ENCODE measurements around the gene SP4.
"Not testable (repeated sequence)": the region's sequence is repeated elsewhere in the genome, so short reads cannot be mapped to it uniquely, and the experiment has no call there.

SP4 gene

GRCh38 chr7:21504021-21504420, 76.1 kb downstream of the SP4 start:
- Histone ChIP-seq H2AFZ (ENCODE audit: low read depth, low read length) (no peak overlapping the region), H3K27me3 (ENCODE audit: insufficient read depth, low read length) (no peaks in the 10 kb centered on the region)

GRCh38 chr7:21507627-21508343, 79.9 kb downstream of the SP4 start:
- H3K4me1 ChIP-seq (ENCODE audit: insufficient read depth, low read length): no peaks in the 10 kb centered on the region
- peaks cover 7% of the 10 kb centered on the region for H3K9me3 ChIP-seq (ENCODE audit: low read length)

More at GRCh38 chr7:21504021-21504420, 76.1 kb downstream of the SP4 start:
- H3K36me3 ChIP-seq (ENCODE audit: insufficient read depth, low read length): peaks cover 9% of the 10 kb centered on the region
- H3K4me3 ChIP-seq (ENCODE audit: low read length): no peak overlapping the region
- no peaks in the 10 kb centered on the region for H3K4me1 ChIP-seq (ENCODE audit: insufficient read depth, low read length)
- H3K9me3 ChIP-seq (ENCODE audit: low read length): peaks cover 14% of the 10 kb centered on the region

GRCh38 chr7:21508538-21508937, 80.7 kb downstream of the SP4 start:
- Histone ChIP-seq H3K36me3 (ENCODE audit: insufficient read depth, low read length) (peaks cover 17% of the 10 kb centered on the region), H3K4me3 (ENCODE audit: low read length) (no peak overlapping the region), H3K27me3 (ENCODE audit: insufficient read depth, low read length) (no peaks in the 10 kb centered on the region), H2AFZ (ENCODE audit: low read depth, low read length) (no peak overlapping the region), H3K9me3 (ENCODE audit: low read length) (peaks cover 7% of the 10 kb centered on the region), H3K4me1 (ENCODE audit: insufficient read depth, low read length) (no peaks in the 10 kb centered on the region)

More at GRCh38 chr7:21507627-21508343, 79.9 kb downstream of the SP4 start:
- Histone ChIP-seq H3K4me3 (ENCODE audit: low read length) (no peak overlapping the region), H2AFZ (ENCODE audit: low read depth, low read length) (no peak overlapping the region), H3K36me3 (ENCODE audit: insufficient read depth, low read length) (peaks cover 17% of the 10 kb centered on the region), H3K27me3 (ENCODE audit: insufficient read depth, low read length) (no peaks in the 10 kb centered on the region)

- Histone ChIP-seq H3K4me1 (ENCODE audit: insufficient read depth, low read length) (no peaks in the 10 kb centered on the region), H3K36me3 (ENCODE audit: insufficient read depth, low read length) (peaks cover 9% of the 10 kb centered on the region), H3K4me3 (ENCODE audit: low read length) (no peak overlapping the region), H3K27me3 (ENCODE audit: insufficient read depth, low read length) (no peaks in the 10 kb centered on the region), H2AFZ (ENCODE audit: low read depth, low read length) (no peak overlapping the region), H3K9me3 (ENCODE audit: low read length) (no peaks in the 10 kb centered on the region)
Observed at GRCh38 chr7:21514062-21514461, 86.2 kb downstream of the SP4 start.

- Histone ChIP-seq H3K27me3 (ENCODE audit: insufficient read depth, low read length) (no peaks in the 10 kb centered on the region), H3K4me3 (ENCODE audit: low read length) (no peak overlapping the region), H3K9me3 (ENCODE audit: low read length) (peaks cover 4% of the 10 kb centered on the region), H3K4me1 (ENCODE audit: insufficient read depth, low read length) (no peaks in the 10 kb centered on the region), H2AFZ (ENCODE audit: low read depth, low read length) (no peak overlapping the region), H3K36me3 (ENCODE audit: insufficient read depth, low read length) (no peaks in the 10 kb centered on the region)
Observed at GRCh38 chr7:21524680-21525079, 96.8 kb downstream of the SP4 start.

GRCh38 chr7:21526007-21526406, 98.1 kb downstream of the SP4 start:
- Histone ChIP-seq H2AFZ (ENCODE audit: low read depth, low read length) (no peak overlapping the region), H3K9me3 (ENCODE audit: low read length) (peaks cover 4% of the 10 kb centered on the region), H3K36me3 (ENCODE audit: insufficient read depth, low read length) (no peaks in the 10 kb centered on the region), H3K4me3 (ENCODE audit: low read length) (no peak overlapping the region), H3K4me1 (ENCODE audit: insufficient read depth, low read length) (no peaks in the 10 kb centered on the region), H3K27me3 (ENCODE audit: insufficient read depth, low read length) (no peaks in the 10 kb centered on the region)

GRCh38 chr7:21526448-21526847, 98.6 kb downstream of the SP4 start:
- H3K36me3 ChIP-seq (ENCODE audit: insufficient read depth, low read length): no peaks in the 10 kb centered on the region
- H3K9me3 ChIP-seq (ENCODE audit: low read length): peaks cover 4% of the 10 kb centered on the region
- no peaks in the 10 kb centered on the region for H3K4me1 ChIP-seq (ENCODE audit: insufficient read depth, low read length)
- no peak overlapping the region for H2AFZ ChIP-seq (ENCODE audit: low read depth, low read length)
- no peaks in the 10 kb centered on the region for H3K27me3 ChIP-seq (ENCODE audit: insufficient read depth, low read length)
- H3K4me3 ChIP-seq (ENCODE audit: low read length): no peak overlapping the region

GRCh38 chr7:21532485-21532884, 104.6 kb downstream of the SP4 start:
- not testable (repeated sequence) for H3K9me3 ChIP-seq (ENCODE audit: low read length); H3K4me1 ChIP-seq (ENCODE audit: insufficient read depth, low read length); H3K4me3 ChIP-seq (ENCODE audit: low read length); H3K36me3 ChIP-seq (ENCODE audit: insufficient read depth, low read length); H3K27me3 ChIP-seq (ENCODE audit: insufficient read depth, low read length); H2AFZ ChIP-seq (ENCODE audit: low read depth, low read length)

- H3K9me3 ChIP-seq (ENCODE audit: low read length); H3K4me3 ChIP-seq (ENCODE audit: low read length); H3K4me1 ChIP-seq (ENCODE audit: insufficient read depth, low read length); H2AFZ ChIP-seq (ENCODE audit: low read depth, low read length); H3K36me3 ChIP-seq (ENCODE audit: insufficient read depth, low read length); H3K27me3 ChIP-seq (ENCODE audit: insufficient read depth, low read length): not testable (repeated sequence)
Observed at GRCh38 chr7:21533646-21534045, 105.8 kb downstream of the SP4 start.

- not testable (repeated sequence) for H3K4me1 ChIP-seq (ENCODE audit: insufficient read depth, low read length); H3K36me3 ChIP-seq (ENCODE audit: insufficient read depth, low read length); H2AFZ ChIP-seq (ENCODE audit: low read depth, low read length); H3K4me3 ChIP-seq (ENCODE audit: low read length); H3K9me3 ChIP-seq (ENCODE audit: low read length)
- H3K27me3 ChIP-seq (ENCODE audit: insufficient read depth, low read length): peaks cover 22% of the 10 kb centered on the region
Observed at GRCh38 chr7:21536445-21537118, 108.7 kb downstream of the SP4 start.

GRCh38 chr7:21538936-21539495, 111.1 kb downstream of the SP4 start:
- Histone ChIP-seq H3K36me3 (ENCODE audit: insufficient read depth, low read length) (no peaks in the 10 kb centered on the region), H3K4me3 (ENCODE audit: low read length) (no peak overlapping the region), H3K27me3 (ENCODE audit: insufficient read depth, low read length) (peaks cover 45% of the 10 kb centered on the region), H3K9me3 (ENCODE audit: low read length) (no peaks in the 10 kb centered on the region), H2AFZ (ENCODE audit: low read depth, low read length) (no peak overlapping the region), H3K4me1 (ENCODE audit: insufficient read depth, low read length) (peaks cover 3% of the 10 kb centered on the region)

GRCh38 chr7:21542891-21543527, 115.1 kb downstream of the SP4 start, which contains the start of gene DNAH11:
DNAH11 (plus strand) TSS chr7:21543039; CDS start chr7:21543246, 207 bp downstream.
- peaks cover 3% of the 10 kb centered on the region for H3K4me1 ChIP-seq (ENCODE audit: insufficient read depth, low read length)
- no peaks in the 10 kb centered on the region for H3K9me3 ChIP-seq (ENCODE audit: low read length)
- H3K4me3 ChIP-seq (ENCODE audit: low read length): peak within 1 kb of the TSS; percentile 35
- H2AFZ ChIP-seq (ENCODE audit: low read depth, low read length): peak within 1 kb of the TSS; percentile 75
- peaks cover 64% of the 10 kb centered on the region for H3K27me3 ChIP-seq (ENCODE audit: insufficient read depth, low read length)
- no peaks in the 10 kb centered on the region for H3K36me3 ChIP-seq (ENCODE audit: insufficient read depth, low read length)
